ENCODE measurements around the gene SHROOM3.

DNA sequence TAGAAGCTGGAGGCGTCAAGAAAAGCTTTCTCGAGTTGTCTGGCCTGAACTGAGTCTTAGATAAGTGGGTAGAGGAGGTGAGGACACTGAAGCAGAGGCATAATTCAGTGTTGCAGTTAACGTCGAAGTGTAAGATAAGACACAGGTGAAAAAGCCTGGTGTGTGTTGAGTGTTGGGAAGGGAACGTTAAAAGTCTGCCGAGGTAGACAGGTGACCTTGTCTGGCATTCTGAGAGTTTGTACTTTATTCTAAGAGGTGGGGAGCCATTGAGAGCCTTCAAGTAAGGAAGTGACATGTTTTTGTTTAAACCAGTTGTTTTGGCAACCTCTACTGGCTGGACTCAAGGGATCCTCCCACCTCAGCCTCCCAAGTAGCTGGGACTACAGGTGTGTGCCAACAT is 219.1 kb downstream of the SHROOM3 start:
- TF ChIP-seq, protein P1, sequence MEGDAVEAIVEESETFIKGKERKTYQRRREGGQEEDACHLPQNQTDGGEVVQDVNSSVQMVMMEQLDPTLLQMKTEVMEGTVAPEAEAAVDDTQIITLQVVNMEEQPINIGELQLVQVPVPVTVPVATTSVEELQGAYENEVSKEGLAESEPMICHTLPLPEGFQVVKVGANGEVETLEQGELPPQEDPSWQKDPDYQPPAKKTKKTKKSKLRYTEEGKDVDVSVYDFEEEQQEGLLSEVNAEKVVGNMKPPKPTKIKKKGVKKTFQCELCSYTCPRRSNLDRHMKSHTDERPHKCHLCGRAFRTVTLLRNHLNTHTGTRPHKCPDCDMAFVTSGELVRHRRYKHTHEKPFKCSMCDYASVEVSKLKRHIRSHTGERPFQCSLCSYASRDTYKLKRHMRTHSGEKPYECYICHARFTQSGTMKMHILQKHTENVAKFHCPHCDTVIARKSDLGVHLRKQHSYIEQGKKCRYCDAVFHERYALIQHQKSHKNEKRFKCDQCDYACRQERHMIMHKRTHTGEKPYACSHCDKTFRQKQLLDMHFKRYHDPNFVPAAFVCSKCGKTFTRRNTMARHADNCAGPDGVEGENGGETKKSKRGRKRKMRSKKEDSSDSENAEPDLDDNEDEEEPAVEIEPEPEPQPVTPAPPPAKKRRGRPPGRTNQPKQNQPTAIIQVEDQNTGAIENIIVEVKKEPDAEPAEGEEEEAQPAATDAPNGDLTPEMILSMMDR (IDR thresholded peaks at IDR 0.05) = no peak
- no peak for TF ChIP-seq ZFX (IDR thresholded peaks at IDR 0.05; ENCODE audit: borderline replicate concordance)
